H9 (cell line): ENCODE results near the gene FAM13B. TPM values are rescaled to one million over a fixed set of nuclear protein-coding genes. Genes with fewer than 3 reads are reported as not detected.

Experiments
- DNase-seq: peaks from one replicate; pipeline ENCODE4 v3.0.0-alpha.2; 2017
- H2AFZ ChIP-seq: one replicate; pipeline ENCODE4 v1.6.1; 2013; ENCODE audit warnings: mild to moderate bottlenecking, low read length, control low read depth, moderate library complexity
- H2AK5ac ChIP-seq: 2 replicates; pipeline ENCODE4 v1.6.1; 2013; ENCODE audit warnings: low read length, control low read depth, mixed read lengths; ENCODE audit not compliant: insufficient read length
- H2BK120ac ChIP-seq: one replicate; pipeline ENCODE4 v1.6.1; 2013; ENCODE audit warnings: low read depth, mild to moderate bottlenecking, low read length, control low read depth, inconsistent platforms; ENCODE audit not compliant: poor library complexity, severe bottlenecking
- H2BK12ac ChIP-seq: 2 replicates; pipeline ENCODE4 v1.6.1; 2013; ENCODE audit warnings: low read length, control low read depth, mixed read lengths, low read depth; ENCODE audit not compliant: insufficient read length
- H2BK15ac ChIP-seq: 2 replicates; pipeline ENCODE4 v1.6.1; 2013; ENCODE audit warnings: low read depth, low read length, control low read depth
- H2BK20ac ChIP-seq: one replicate; pipeline ENCODE4 v1.6.1; 2013; ENCODE audit warnings: low read depth, mild to moderate bottlenecking, low read length, control low read depth, inconsistent platforms; ENCODE audit not compliant: poor library complexity, severe bottlenecking
- H2BK5ac ChIP-seq: 2 replicates; pipeline ENCODE4 v1.6.1; 2013; ENCODE audit warnings: low read length, control low read depth, mixed read lengths; ENCODE audit not compliant: insufficient read length
- H3K14ac ChIP-seq: 2 replicates; pipeline ENCODE4 v1.6.1; 2013; ENCODE audit warnings: low read length, control low read depth; ENCODE audit not compliant: insufficient read depth
- H3K18ac ChIP-seq: 2 replicates; pipeline ENCODE4 v1.6.1; 2013; ENCODE audit warnings: low read depth, mild to moderate bottlenecking, mixed read lengths, low read length, control low read depth; ENCODE audit not compliant: insufficient read length
- H3K23ac ChIP-seq: 2 replicates; pipeline ENCODE4 v1.6.1; 2013; ENCODE audit warnings: low read length, control low read depth, mixed read lengths, low read depth; ENCODE audit not compliant: insufficient read length
- H3K23me2 ChIP-seq: 2 replicates; pipeline ENCODE4 v1.6.1; 2013; ENCODE audit warnings: low read depth, mild to moderate bottlenecking, mixed read lengths, low read length, control low read depth; ENCODE audit not compliant: insufficient read length, poor library complexity, severe bottlenecking
- H3K27ac ChIP-seq: 2 replicates; pipeline ENCODE4 v1.5.1; 2013; ENCODE audit warnings: low read length, control low read depth, mixed read lengths, low read depth; ENCODE audit not compliant: insufficient read length
- H3K27me3 ChIP-seq: 2 replicates; pipeline ENCODE4 v1.6.1; 2013; ENCODE audit warnings: low read length, control low read depth, inconsistent platforms; ENCODE audit not compliant: insufficient read depth
- H3K4ac ChIP-seq: 2 replicates; pipeline ENCODE4 v1.6.1; 2013; ENCODE audit warnings: low read depth, mild to moderate bottlenecking, control low read depth, inconsistent platforms, low read length, moderate library complexity
- H3K4me1 ChIP-seq: 2 replicates; pipeline ENCODE4 v1.6.1; 2013; ENCODE audit warnings: low read length, control low read depth, inconsistent platforms; ENCODE audit not compliant: insufficient read depth
- H3K4me2 ChIP-seq: 2 replicates; pipeline ENCODE4 v1.6.1; 2013; ENCODE audit warnings: low read length, control low read depth, mixed read lengths; ENCODE audit not compliant: insufficient read length, insufficient read depth
- H3K56ac ChIP-seq: 2 replicates; pipeline ENCODE4 v1.6.1; 2013; ENCODE audit warnings: low read depth, mild to moderate bottlenecking, mixed read lengths, low read length, control low read depth; ENCODE audit not compliant: insufficient read length
- H3K79me1 ChIP-seq: 2 replicates; pipeline ENCODE4 v1.6.1; 2013; ENCODE audit warnings: low read depth, mild to moderate bottlenecking, moderate library complexity, low read length, control low read depth, inconsistent platforms; ENCODE audit not compliant: insufficient read depth, poor library complexity, severe bottlenecking
- H3K79me2 ChIP-seq: 2 replicates; pipeline ENCODE4 v1.6.1; 2013; ENCODE audit warnings: low read length, control low read depth, inconsistent platforms; ENCODE audit not compliant: insufficient read depth
- H3K9ac ChIP-seq: 2 replicates; pipeline ENCODE4 v1.6.1; 2013; ENCODE audit warnings: low read length, control low read depth, mixed read lengths; ENCODE audit not compliant: insufficient read length; ENCODE audit errors: extremely low read depth
- H3K9me3 ChIP-seq: one replicate; pipeline ENCODE4 v1.6.1; 2013; ENCODE audit warnings: low read depth, low read length, inconsistent platforms; ENCODE audit not compliant: control insufficient read depth
- H3T11ph ChIP-seq: one replicate; pipeline ENCODE4 v1.6.1; 2013; ENCODE audit warnings: mild to moderate bottlenecking, low read length, control low read depth, inconsistent platforms
- H4K20me1 ChIP-seq: one replicate; pipeline ENCODE4 v1.6.1; 2013; ENCODE audit not compliant: control insufficient read depth, insufficient read length, insufficient read depth
- H4K5ac ChIP-seq: 2 replicates; pipeline ENCODE4 v1.6.1; 2013; ENCODE audit warnings: low read depth, mild to moderate bottlenecking, mixed read lengths, low read length, control low read depth; ENCODE audit not compliant: insufficient read length
- H4K8ac ChIP-seq: replicated peaks from 2 replicates; pipeline ENCODE4 v1.6.1; 2013; ENCODE audit warnings: low read length, control low read depth, mixed read lengths, low read depth; ENCODE audit not compliant: insufficient read length
- H4K91ac ChIP-seq: 2 replicates; pipeline ENCODE4 v1.6.1; 2013; ENCODE audit warnings: low read depth, mild to moderate bottlenecking, moderate library complexity, mixed read lengths, low read length, control low read depth; ENCODE audit not compliant: insufficient read length
- H3K27ac Mint-ChIP-seq, 3 experiments: 2 replicates in 2 of 3; 3 replicates in 1 of 3; pipeline ENCODE4 v1.8.0; 2020 to 2021; ENCODE audit warnings: mixed read lengths in 3 of 3, mild to moderate bottlenecking in 1 of 3, moderate library complexity in 1 of 3
- H3K27me3 Mint-ChIP-seq: 2 replicates; pipeline ENCODE4 v1.8.0; 2021; ENCODE audit warnings: low read depth, mild to moderate bottlenecking, moderate library complexity, mixed read lengths
- H3K36me3 Mint-ChIP-seq, 3 experiments: 2 replicates in 2 of 3; 3 replicates in 1 of 3; pipeline ENCODE4 v1.8.0; 2020 to 2021; ENCODE audit warnings: low read depth in 3 of 3, mixed read lengths in 3 of 3; ENCODE audit not compliant: insufficient read depth in 1 of 3
- H3K4me1 Mint-ChIP-seq, 2 experiments: 2 replicates each; pipeline ENCODE4 v1.8.0; 2020; ENCODE audit warnings: mixed read lengths in 2 of 2
- H3K4me3 Mint-ChIP-seq, 2 experiments: 2 replicates in 1 of 2; 3 replicates in 1 of 2; pipeline ENCODE4 v1.8.0; 2020 to 2021; ENCODE audit warnings: mild to moderate bottlenecking in 2 of 2, mixed read lengths in 2 of 2, moderate library complexity in 1 of 2
- H3K9me3 Mint-ChIP-seq, 2 experiments: 2 replicates in 1 of 2; 3 replicates in 1 of 2; pipeline ENCODE4 v1.8.0; 2020; ENCODE audit warnings: mild to moderate bottlenecking in 2 of 2, mixed read lengths in 2 of 2, moderate library complexity in 1 of 2
- CTCF ChIP-seq: fragments of 200-600 bp; sonication (generic); conservative IDR thresholded peaks from 3 replicates; pipeline ENCODE4 v1.8.0; 2021; ENCODE audit warnings: antibody characterized with exemption, mild to moderate bottlenecking
- WGBS: extraction: QIAGEN DNeasy Blood & Tissue Kit; methylation state at CpG from one replicate; pipeline ENCODE4 v1.1.7; 2013; ENCODE audit warnings: missing lambda C conversion rate, low lambda C conversion rate, mixed read lengths; ENCODE audit not compliant: insufficient read length; ENCODE audit errors: extremely low coverage; 5-methylcytosine and 5-hydroxymethylcytosine counted together
- total RNA-seq: library from RNA; stranded (reverse); gene quantifications from 2 replicates; pipeline ENCODE4 v1.2.1, GENCODE V29; 2021

The FAM13B gene
- total RNA-seq, 1 experiment from 2014 or later, result 23.0 TPM

GRCh38 chr5:138038826-138039225, 5.9 kb upstream of the FAM13B start:
- no peak overlapping the region for H2BK12ac ChIP-seq
- TF ChIP-seq CTCF, result no peak
- no peaks in the 10 kb centered on the region for H3K4me1 ChIP-seq
- no peak overlapping the region for H2AFZ ChIP-seq
- no peak overlapping the region for H3K4ac ChIP-seq
- H3K23ac ChIP-seq, result no peak overlapping the region
- H3K79me2 ChIP-seq, result no peaks in the 10 kb centered on the region
- no CpG with 5 or more reads among the region's 1 CpG for WGBS
- no peaks in the 10 kb centered on the region for H3K23me2 ChIP-seq
- H3K14ac ChIP-seq, result no peak overlapping the region
- Mint-ChIP-seq H3K27me3 (no peaks in the 10 kb centered on the region), H3K4me3 (no peak overlapping the region), H3K27ac (no peak overlapping the region), H3K36me3 (no peaks in the 10 kb centered on the region), H3K9me3 (no peaks in the 10 kb centered on the region), H3K4me1 (peaks cover 6 to 10% of the 10 kb centered on the region in 2 experiments)
- no peak overlapping the region for H3K56ac ChIP-seq
- no peak overlapping the region for H4K91ac ChIP-seq
- H3K27me3 ChIP-seq, result no peaks in the 10 kb centered on the region
- no peak overlapping the region for H3T11ph ChIP-seq
- H3K18ac ChIP-seq, result no peak overlapping the region
- H4K8ac ChIP-seq, result no peak overlapping the region
- no peak overlapping the region for H2BK15ac ChIP-seq
- no peak for DNase-seq
- no peak overlapping the region for H2BK20ac ChIP-seq
- H3K4me2 ChIP-seq, result no peak overlapping the region
- H2BK5ac ChIP-seq, result no peak overlapping the region
- H2AK5ac ChIP-seq, result no peak overlapping the region
- H4K5ac ChIP-seq, result no peak overlapping the region
- H3K9ac ChIP-seq, result no peak overlapping the region
- H3K79me1 ChIP-seq, result no peaks in the 10 kb centered on the region
- no peak overlapping the region for H2BK120ac ChIP-seq
- no peaks in the 10 kb centered on the region for H4K20me1 ChIP-seq
- no peak overlapping the region for H3K27ac ChIP-seq
- no peaks in the 10 kb centered on the region for H3K9me3 ChIP-seq
